ENCODE data around the gene GPR153.

GPR153 gene

DNA sequence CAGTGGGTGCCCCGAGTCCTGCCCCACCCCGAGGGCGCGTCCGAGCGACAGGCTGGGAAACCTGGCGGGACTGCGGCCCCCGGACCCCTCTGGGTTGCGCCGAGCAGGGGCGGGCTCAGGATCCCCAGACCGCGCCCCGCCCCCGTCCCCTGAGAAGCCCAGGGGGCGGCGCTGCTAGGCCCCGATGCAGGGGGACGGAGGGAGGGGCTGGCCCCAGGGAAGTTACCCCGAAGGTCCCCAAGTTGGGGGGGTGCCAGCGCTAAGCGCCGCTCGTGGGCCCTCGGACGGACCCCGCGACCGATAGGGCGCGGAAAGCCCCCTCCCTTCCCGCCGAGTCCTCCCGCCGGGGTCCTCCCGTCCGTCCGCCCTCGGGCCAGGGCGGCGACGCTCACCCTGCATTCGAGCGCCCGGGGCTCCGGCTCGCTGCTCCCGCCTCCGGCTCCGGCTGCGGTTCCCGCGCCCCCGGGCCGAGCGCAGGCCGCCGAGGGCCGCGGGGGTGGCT is 414 bp downstream of the GPR153 start:
- peak overlapping the region; percentile 50 for H3K4me3 ChIP-seq (ENCODE audit: low read depth, low read length)
- H3K27ac ChIP-seq = no peak overlapping the region
- H3K36me3 ChIP-seq (replicated peaks) = no peaks in the 10 kb centered on the region
- TF ChIP-seq, protein P1, sequence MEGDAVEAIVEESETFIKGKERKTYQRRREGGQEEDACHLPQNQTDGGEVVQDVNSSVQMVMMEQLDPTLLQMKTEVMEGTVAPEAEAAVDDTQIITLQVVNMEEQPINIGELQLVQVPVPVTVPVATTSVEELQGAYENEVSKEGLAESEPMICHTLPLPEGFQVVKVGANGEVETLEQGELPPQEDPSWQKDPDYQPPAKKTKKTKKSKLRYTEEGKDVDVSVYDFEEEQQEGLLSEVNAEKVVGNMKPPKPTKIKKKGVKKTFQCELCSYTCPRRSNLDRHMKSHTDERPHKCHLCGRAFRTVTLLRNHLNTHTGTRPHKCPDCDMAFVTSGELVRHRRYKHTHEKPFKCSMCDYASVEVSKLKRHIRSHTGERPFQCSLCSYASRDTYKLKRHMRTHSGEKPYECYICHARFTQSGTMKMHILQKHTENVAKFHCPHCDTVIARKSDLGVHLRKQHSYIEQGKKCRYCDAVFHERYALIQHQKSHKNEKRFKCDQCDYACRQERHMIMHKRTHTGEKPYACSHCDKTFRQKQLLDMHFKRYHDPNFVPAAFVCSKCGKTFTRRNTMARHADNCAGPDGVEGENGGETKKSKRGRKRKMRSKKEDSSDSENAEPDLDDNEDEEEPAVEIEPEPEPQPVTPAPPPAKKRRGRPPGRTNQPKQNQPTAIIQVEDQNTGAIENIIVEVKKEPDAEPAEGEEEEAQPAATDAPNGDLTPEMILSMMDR (IDR thresholded peaks at IDR 0.05; ENCODE audit: low read depth, low read length, missing control alignments) = no peak
- DNase-seq = no peak
- H3K27me3 ChIP-seq (replicated peaks) = no peaks in the 10 kb centered on the region
- in situ Hi-C loops (cut with HindIII; ENCODE audit: low pct_ligation_motif_present, low sequenced_read_pairs) = no loop called here

DNA sequence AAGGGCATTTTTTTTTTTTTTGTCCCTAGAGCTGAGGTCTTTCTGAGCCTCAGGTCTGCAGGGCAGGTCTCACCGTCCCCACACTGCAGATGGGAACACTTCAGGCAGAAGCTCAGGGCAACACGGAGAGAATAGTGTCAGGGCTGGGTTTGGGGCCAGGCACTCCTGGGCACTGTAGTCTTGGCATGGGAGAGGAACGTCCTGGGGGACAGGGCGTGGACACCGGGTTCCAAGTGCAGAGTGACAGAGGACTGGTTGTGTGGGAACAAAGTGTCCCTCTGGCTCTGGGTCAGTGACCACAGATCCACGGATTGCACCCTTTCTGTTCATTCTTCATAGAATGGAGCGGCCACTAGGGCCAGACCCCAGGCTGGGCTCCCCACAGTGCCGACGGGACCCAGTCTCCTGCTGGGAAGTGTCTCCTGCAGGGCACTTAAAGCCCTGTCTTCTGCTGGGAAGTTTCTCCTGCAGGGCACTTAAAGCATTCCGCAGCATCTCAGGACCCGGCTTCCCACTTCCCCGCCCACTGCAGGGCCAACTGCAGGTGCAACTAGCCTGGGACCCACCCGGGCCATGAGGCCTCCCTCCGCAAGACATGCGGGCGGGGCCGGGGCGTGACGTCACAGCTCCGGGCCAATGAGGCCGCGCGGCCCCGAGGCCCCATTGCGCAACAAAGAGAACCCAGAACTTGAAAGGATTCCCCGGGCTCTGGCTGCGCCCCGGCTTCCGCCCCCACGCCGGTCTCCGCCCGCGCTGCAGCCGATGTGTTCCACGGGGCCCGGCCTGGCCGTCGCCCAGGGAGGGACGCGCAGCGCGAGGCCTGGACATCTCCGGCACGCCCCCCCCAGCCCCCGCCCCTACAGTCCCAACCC is 1.2 kb downstream of the GPR153 start:
- no peaks in the 10 kb centered on the region for H3K27me3 ChIP-seq (replicated peaks)
- H3K36me3 ChIP-seq (replicated peaks) = no peaks in the 10 kb centered on the region
- peak; percentile 48 for DNase-seq
- H3K4me3 ChIP-seq (ENCODE audit: low read depth, low read length) = peak overlapping the region; percentile 50
- TF ChIP-seq, protein P1 (IDR thresholded peaks at IDR 0.05; ENCODE audit: low read depth, low read length, missing control alignments) = no peak
- H3K27ac ChIP-seq = no peak overlapping the region
- in situ Hi-C loops (cut with HindIII; ENCODE audit: low pct_ligation_motif_present, low sequenced_read_pairs) = no loop called here

DNA sequence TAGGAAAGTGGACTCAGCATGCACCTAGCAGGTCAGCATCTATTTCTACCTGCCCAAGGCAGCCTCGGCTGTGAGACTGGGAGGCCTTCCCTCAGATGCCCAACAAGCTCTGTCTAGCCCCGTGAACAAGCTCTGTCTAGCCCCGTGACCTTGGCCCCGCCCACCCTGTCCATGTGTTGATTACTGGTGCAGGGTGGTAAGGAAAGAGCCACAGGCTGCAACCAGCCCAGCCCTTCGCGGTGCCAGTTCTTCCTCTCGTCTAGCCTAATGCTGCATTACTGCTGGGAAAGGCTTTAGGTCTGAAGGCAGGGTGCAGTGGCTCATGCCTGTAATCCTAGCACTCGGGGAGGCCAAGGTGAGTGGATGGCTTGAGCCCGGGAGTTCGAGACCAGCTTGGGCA is 2.2 kb downstream of the GPR153 start:
- in situ Hi-C loops (cut with HindIII; ENCODE audit: low pct_ligation_motif_present, low sequenced_read_pairs) = no loop called here
- no peak overlapping the region for H3K4me3 ChIP-seq (ENCODE audit: low read depth, low read length)
- H3K36me3 ChIP-seq (replicated peaks) = no peaks in the 10 kb centered on the region
- no peak overlapping the region for H3K27ac ChIP-seq
- H3K27me3 ChIP-seq (replicated peaks) = no peaks in the 10 kb centered on the region
- TF ChIP-seq, protein P1 (IDR thresholded peaks at IDR 0.05; ENCODE audit: low read depth, low read length, missing control alignments) = no peak
- DNase-seq = no peak

DNA sequence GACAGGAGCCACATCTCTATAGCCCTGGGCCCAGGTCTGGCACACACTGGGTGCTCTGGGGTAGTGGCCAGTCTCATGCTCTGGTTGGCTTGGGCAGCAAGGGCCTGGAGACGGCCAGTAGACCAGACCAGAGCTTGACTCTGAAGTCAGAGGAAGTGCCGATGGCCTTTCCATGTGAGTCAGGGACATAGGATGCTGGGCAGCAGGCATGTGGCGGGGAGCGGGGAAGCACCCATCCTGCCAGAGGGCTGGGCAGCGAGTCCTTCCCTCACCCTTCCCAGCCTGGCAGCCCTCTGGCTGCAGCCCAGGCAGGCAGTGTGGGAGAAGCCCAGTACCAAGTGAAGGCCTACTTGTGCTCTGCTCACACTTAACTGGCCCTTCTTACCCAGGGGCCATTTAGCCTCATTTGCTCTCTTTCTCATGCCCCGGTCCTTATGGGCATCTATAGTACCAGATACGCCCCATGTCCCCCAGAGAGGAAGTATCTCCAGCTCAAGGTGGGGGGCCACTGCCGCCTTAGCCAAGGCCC is 3.3 kb downstream of the GPR153 start:
- H3K27ac ChIP-seq = no peak overlapping the region

DNA sequence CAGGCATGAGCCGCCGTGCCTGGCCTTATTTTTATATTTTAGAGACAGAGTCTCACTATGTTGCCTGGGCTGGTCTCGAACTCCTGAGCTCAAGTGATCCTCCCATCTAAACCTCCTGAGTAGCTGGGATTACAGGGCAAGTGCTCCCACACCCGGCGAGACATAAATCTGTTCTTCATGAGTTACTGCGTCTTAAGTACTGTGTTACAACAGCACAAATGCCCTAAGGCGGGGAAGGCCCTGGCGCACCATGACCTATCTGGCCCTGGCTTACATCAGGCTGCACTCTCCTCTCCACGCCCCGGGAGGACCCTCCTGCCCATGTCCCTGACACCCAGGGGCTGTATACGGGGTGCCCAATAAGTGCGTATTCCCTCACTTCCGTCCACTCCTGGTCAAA is 4.3 kb downstream of the GPR153 start:
- DNase-seq = no peak
- Histone ChIP-seq H3K4me3 (ENCODE audit: low read depth, low read length) (no peak overlapping the region), H3K27me3 (replicated peaks) (no peaks in the 10 kb centered on the region), H3K36me3 (replicated peaks) (no peaks in the 10 kb centered on the region), H3K27ac (no peak overlapping the region)
- in situ Hi-C loops (cut with HindIII; ENCODE audit: low pct_ligation_motif_present, low sequenced_read_pairs) = no loop called here
- TF ChIP-seq, protein P1 (IDR thresholded peaks at IDR 0.05; ENCODE audit: low read depth, low read length, missing control alignments) = no peak

More for the DNA sequence above, 3.3 kb downstream of the GPR153 start:
- TF ChIP-seq, protein P1 (IDR thresholded peaks at IDR 0.05; ENCODE audit: low read depth, low read length, missing control alignments) = no peak
- DNase-seq = no peak
- H3K27me3 ChIP-seq (replicated peaks) = no peaks in the 10 kb centered on the region
- no peaks in the 10 kb centered on the region for H3K36me3 ChIP-seq (replicated peaks)
- in situ Hi-C loops (cut with HindIII; ENCODE audit: low pct_ligation_motif_present, low sequenced_read_pairs) = no loop called here
- no peak overlapping the region for H3K4me3 ChIP-seq (ENCODE audit: low read depth, low read length)

Data from brain microvascular endothelial cell (primary cell).